D721Med (cell line): Measurements from ENCODE around the gene GGPS1.
"Not testable (repeated sequence)": the region's sequence is repeated elsewhere in the genome, so short reads cannot be mapped to it uniquely, and the experiment has no call there.

Source experiments
- DNase-seq: peaks from one replicate; pipeline ENCODE4 v3.0.0; 2011; ENCODE audit warnings: low spot score; ENCODE audit not compliant: insufficient read length
- FAIRE-seq: peaks from 2 replicates; lab custom pipeline; 2011; peaks lifted over from hg19 to GRCh38; lab: Jason Lieb, UNC
- CTCF ChIP-seq: IDR thresholded peaks from 2 replicates; pipeline ENCODE4 v1.5.1; 2012; ENCODE audit warnings: mild to moderate bottlenecking, control low read depth; ENCODE audit not compliant: insufficient read depth; ENCODE audit errors: missing control alignments

The GGPS1 gene

GRCh38 chr1:235358899-235359298 lies 30.5 kb downstream of the GGPS1 start:
- no peak for TF ChIP-seq CTCF
- no peak for FAIRE-seq
- no peak for DNase-seq

GRCh38 chr1:235364189-235364588 lies 35.8 kb downstream of the GGPS1 start:
- not testable (repeated sequence) for DNase-seq, FAIRE-seq

GRCh38 chr1:235366286-235366685 lies 37.9 kb downstream of the GGPS1 start:
- DNase-seq (no peak), FAIRE-seq (no peak)
- TF ChIP-seq CTCF: no peak

- TF ChIP-seq CTCF: peak; percentile 4
- DNase-seq (peak; percentile 90), FAIRE-seq (peak; percentile 89)
Measured at GRCh38 chr1:235367000-235367908, 38.9 kb downstream of the GGPS1 start, which contains the start of gene TBCE. TBCE (plus strand) TSS chr1:235367427; CDS start chr1:235380050, 12,623 bp downstream.

GRCh38 chr1:235368428-235368827 lies 40.1 kb downstream of the GGPS1 start:
- no peak for FAIRE-seq
- DNase-seq: no peak
- no peak for TF ChIP-seq CTCF

- DNase-seq (no peak), FAIRE-seq (no peak)
- TF ChIP-seq CTCF: no peak
Measured at GRCh38 chr1:235369802-235370201, 41.4 kb downstream of the GGPS1 start.

- FAIRE-seq: peak; percentile 94
- peak; percentile 77 for DNase-seq
- TF ChIP-seq CTCF: no peak
Measured at GRCh38 chr1:235375919-235376605, 47.7 kb downstream of the GGPS1 start.

- FAIRE-seq, DNase-seq: not testable (repeated sequence)
Measured at GRCh38 chr1:235378134-235378735, 49.9 kb downstream of the GGPS1 start.

GRCh38 chr1:235381955-235382739 lies 53.8 kb downstream of the GGPS1 start:
- DNase-seq, FAIRE-seq: not testable (repeated sequence)

GRCh38 chr1:235385633-235386032 lies 57.3 kb downstream of the GGPS1 start:
- FAIRE-seq, DNase-seq: not testable (repeated sequence)
